Psoas muscle (tissue), 8 donors: ENCODE measurements around the gene ABCA1. TPM values are rescaled to one million over a fixed set of nuclear protein-coding genes. Genes with fewer than 3 reads are reported as not detected.
"Not testable (repeated sequence)": the region's sequence is repeated elsewhere in the genome, so short reads cannot be mapped to it uniquely, and the experiment has no call there.

Source experiments
- ATAC-seq, 4 donors: fragments of 200-7000 bp; cut with Tn5 transposase; one replicate each; pipeline ENCODE4 v1.9.1; 2020; ENCODE audit warnings: moderate library complexity in 3 of 4, mild to moderate bottlenecking in 2 of 4
- DNase-seq, 2 donors: peaks; one replicate each; pipeline ENCODE4 v3.0.0-alpha.2; 2020
- H3K27ac ChIP-seq: fragments of 200-600 bp; one replicate; pipeline ENCODE4 v1.8.0; 2022
- H3K27me3 ChIP-seq, 3 donors: fragments of 200-600 bp in 1 of 3; one replicate each; pipeline versions ENCODE4 v1.6.1 to v1.8.0; 2013 to 2022; ENCODE audit warnings: low read length in 2 of 3, mild to moderate bottlenecking in 2 of 3, moderate library complexity in 1 of 3; ENCODE audit not compliant: insufficient read depth in 3 of 3
- H3K36me3 ChIP-seq, 2 donors: fragments of 200-600 bp in 1 of 2; one replicate each; pipeline versions ENCODE4 v1.6.1 to v1.8.0; 2013 to 2022; ENCODE audit warnings: low read depth in 1 of 2, mild to moderate bottlenecking in 1 of 2, moderate library complexity in 1 of 2; ENCODE audit not compliant: insufficient read depth in 1 of 2
- H3K4me1 ChIP-seq: fragments of 200-600 bp; one replicate; pipeline ENCODE4 v1.8.0; 2022
- H3K4me3 ChIP-seq: fragments of 200-600 bp; one replicate; pipeline ENCODE4 v1.8.0; 2022; ENCODE audit warnings: mild to moderate bottlenecking
- H3K9me3 ChIP-seq: fragments of 200-600 bp; one replicate; pipeline ENCODE4 v1.8.0; 2022
- WGBS, 3 donors: extraction: QIAGEN DNeasy Blood & Tissue Kit; methylation state at CpG; one replicate each; pipeline versions ENCODE4 v1.1.6 to v1.1.7; 2013; 5-methylcytosine and 5-hydroxymethylcytosine counted together
- intact Hi-C, 2 donors: fragments of 100-400 bp; cut with DNase I; formaldehyde crosslinking; loops; one replicate each; pipeline versions ENCODE4 v1.11.0 to v1.14.2; 2022
- polyA plus RNA-seq, 3 donors: library from polyadenylated mRNA; stranded (reverse); fragments of 200-250 nt; gene quantifications; one replicate each; pipeline ENCODE4 v1.2.3, GENCODE V29; 2013
- total RNA-seq, 4 donors: library from RNA; stranded (reverse); fragmentation: NEBNext Ultra II Directional in 2 of 4; extraction: Animal tissue kit (Norgen Biotek cat#: 25700) in 2 of 4; gene quantifications; one replicate each; pipeline versions ENCODE4 v1.2.1 to v1.2.4, GENCODE V29; 2021 to 2023
- TF ChIP-seq, protein P1 (sequence below): fragments of 200-600 bp; IDR thresholded peaks from one replicate; pipeline ENCODE4 v1.8.0; 2022; ENCODE audit warnings: antibody characterized with exemption
- donor health status: healthy with polysubstance abuse.
- donor health status: DM: no; HTN: no; CAD: no; lungs with moderate emphysema.
- donor health status: Bipolar disorder and iron deficiency.
- donor health status: healthy.
- donor health status: DM: yes; HTN: yes; CAD: no.
- donor health status: DM: no; HTN: no; CAD: no.
- donor health status: DM: no; HTN: no; CAD: no.
- donor health status: DM: yes; HTN: yes; CAD: no.

ABCA1 gene
- total and polyA plus RNA-seq, 7 donors, result 1.9 to 26.1 (median 8.2) TPM

DNA sequence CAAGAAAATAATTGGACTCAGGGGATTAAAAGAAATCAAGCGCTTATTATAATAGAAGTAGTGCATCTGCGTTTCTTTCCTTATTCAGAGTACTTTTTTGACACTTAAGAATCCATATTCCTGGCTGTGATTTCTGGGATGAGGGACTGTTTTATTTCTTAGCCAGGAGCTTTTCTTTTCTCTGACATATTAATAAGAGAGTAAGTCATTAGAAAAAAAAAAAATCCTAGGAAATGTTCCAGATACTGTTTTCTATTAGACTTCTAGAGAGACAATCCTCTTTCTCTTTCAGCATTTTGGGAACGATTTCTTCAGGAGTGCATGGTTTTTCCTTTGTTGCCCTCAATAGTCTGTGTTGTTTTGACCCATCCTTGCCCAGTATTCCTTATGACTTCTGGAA is 8.3 kb upstream of the ABCA1 start:
- Histone ChIP-seq H3K4me1 (peaks cover 2% of the 10 kb centered on the region), H3K27me3 (no peaks in the 10 kb centered on the region), H3K36me3 (no peaks in the 10 kb centered on the region), H3K27ac (no peak overlapping the region), H3K9me3 (no peaks in the 10 kb centered on the region), H3K4me3 (no peak overlapping the region)
- ATAC-seq, result no peak
- WGBS, 3 donors, result 61 to 69% (median 67%) methylated on average over 3 of the region's 3 CpGs
- TF ChIP-seq, protein P1, sequence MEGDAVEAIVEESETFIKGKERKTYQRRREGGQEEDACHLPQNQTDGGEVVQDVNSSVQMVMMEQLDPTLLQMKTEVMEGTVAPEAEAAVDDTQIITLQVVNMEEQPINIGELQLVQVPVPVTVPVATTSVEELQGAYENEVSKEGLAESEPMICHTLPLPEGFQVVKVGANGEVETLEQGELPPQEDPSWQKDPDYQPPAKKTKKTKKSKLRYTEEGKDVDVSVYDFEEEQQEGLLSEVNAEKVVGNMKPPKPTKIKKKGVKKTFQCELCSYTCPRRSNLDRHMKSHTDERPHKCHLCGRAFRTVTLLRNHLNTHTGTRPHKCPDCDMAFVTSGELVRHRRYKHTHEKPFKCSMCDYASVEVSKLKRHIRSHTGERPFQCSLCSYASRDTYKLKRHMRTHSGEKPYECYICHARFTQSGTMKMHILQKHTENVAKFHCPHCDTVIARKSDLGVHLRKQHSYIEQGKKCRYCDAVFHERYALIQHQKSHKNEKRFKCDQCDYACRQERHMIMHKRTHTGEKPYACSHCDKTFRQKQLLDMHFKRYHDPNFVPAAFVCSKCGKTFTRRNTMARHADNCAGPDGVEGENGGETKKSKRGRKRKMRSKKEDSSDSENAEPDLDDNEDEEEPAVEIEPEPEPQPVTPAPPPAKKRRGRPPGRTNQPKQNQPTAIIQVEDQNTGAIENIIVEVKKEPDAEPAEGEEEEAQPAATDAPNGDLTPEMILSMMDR, result no peak
- DNase-seq, result no peak
- intact Hi-C loops, result no loop called here

DNA sequence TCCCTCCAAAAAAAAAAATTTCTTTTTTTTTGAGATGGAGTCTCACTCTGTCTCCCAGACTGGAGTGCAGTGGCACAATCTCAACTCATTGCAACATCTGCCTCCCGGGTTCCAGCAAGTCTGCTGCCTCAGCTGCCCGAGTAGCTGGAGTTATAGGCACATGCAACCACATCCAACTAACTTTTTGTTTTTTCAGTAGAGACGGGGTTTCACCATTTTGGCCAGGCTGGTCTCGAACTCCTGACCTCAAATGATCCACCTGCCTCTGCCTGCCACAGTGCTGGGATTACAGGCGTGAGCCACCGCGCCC is 7.5 kb upstream of the ABCA1 start:
- ATAC-seq (peak in 1 of 4 donors; percentile 56), DNase-seq (peak; percentile 55 to 65)
- intact Hi-C loops, result not testable (repeated sequence)

DNA sequence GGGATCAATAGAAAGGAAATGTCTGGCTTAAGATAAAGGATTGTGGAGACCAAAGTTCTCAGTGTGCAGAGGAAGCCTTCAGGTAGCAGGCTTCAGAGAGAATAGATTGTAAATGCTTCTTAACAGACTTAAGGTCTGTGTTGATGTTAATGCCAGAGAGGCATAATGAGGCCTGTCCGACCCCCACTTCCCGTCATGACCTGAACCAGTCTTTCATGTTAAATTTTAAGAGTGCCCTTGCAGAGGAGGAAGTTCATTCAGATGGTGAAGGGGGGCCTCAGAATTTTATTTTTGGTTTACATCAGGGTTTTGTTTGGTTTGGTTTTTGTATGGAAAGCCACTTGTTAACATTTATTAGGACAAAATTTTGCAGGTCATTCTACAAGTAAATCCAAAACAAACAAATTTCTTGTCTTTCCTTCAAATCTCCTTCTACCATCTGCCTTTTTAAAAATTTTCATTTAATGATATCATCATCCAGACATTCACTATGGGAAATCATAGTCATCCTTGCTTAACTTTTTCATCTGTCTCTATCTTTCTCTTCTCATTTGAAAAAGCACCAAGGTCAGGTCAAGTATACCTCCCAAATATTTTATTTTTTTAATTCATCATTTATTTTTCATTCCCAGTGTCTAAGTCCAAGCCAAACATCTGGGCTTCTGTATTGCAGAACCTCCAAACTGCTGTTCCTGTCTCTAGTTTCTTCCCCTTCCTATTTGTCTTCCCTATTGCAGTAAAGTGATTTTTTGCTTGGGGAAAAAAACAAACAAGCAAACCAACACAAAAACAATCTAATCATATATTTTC is 6.9 kb upstream of the ABCA1 start:
- intact Hi-C loops, result no loop called here
- no peak overlapping the region for H3K27ac ChIP-seq
- TF ChIP-seq, protein P1, result no peak

More for the DNA sequence above, 7.5 kb upstream of the ABCA1 start:
- not testable (repeated sequence) for H3K9me3 ChIP-seq, H3K27ac ChIP-seq, H3K4me3 ChIP-seq, H3K4me1 ChIP-seq, H3K27me3 ChIP-seq, H3K36me3 ChIP-seq
- WGBS, 3 donors, result 53 to 66% (median 62%) methylated on average over 7 of the region's 7 CpGs

DNA sequence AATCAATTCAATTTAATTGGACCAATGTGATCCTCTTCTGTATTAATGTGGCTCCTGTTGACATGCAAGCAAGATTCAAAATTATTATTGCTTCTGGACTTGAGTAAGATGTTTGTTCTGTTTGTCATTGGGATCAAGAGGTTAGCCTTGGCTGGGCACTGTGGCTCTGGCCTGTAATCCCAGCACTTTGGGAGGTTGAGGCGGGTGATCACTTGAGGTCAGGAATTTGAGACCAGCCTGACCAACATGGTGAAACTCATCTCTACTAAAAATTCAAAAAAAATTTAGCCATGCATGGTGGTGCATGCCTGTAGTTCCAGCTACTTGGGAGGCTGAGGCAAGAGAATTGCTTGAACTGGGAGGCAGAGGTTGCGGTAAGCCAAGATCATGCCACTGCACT is 5.1 kb upstream of the ABCA1 start:
- DNase-seq, H3K27ac ChIP-seq, intact Hi-C loops, H3K4me3 ChIP-seq, H3K27me3 ChIP-seq, H3K4me1 ChIP-seq, ATAC-seq, H3K36me3 ChIP-seq, H3K9me3 ChIP-seq: not testable (repeated sequence)
- WGBS, 3 donors, result 93 to 99% (median 98%) methylated on average over 2 of the region's 2 CpGs

More for the DNA sequence above, 6.9 kb upstream of the ABCA1 start:
- no peaks in the 10 kb centered on the region for H3K27me3 ChIP-seq
- 51 to 62% (median 55%) methylated on average over 2 of the region's 2 CpGs for WGBS, 3 donors
- no peaks in the 10 kb centered on the region for H3K9me3 ChIP-seq
- H3K4me3 ChIP-seq, result no peak overlapping the region
- no peaks in the 10 kb centered on the region for H3K4me1 ChIP-seq
- H3K36me3 ChIP-seq, result no peaks in the 10 kb centered on the region
- ATAC-seq (no peak), DNase-seq (no peak)

DNA sequence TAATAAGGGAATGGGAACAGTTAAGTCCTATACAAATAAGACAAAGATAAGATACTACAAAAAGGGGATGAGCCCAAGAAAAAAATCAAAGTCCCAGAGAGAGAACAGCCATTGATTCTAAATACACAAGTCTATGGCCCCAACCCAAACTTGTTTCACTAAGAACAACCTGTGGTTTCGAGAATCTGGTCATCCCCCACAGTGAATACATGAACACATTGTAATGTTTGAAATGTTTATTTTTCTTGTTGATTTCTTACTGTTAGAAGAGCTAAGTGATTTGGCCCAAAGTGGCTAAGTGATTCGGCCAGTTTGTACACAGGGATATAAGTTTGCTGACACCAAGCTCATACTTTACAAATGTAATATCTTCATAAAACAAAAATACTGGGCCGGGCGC is 3.3 kb upstream of the ABCA1 start:
- Histone ChIP-seq H3K4me1 (no peaks in the 10 kb centered on the region), H3K27me3 (no peaks in the 10 kb centered on the region), H3K27ac (no peak overlapping the region), H3K9me3 (no peaks in the 10 kb centered on the region), H3K4me3 (no peak overlapping the region), H3K36me3 (no peaks in the 10 kb centered on the region)
- intact Hi-C loops, result no loop called here
- no peak for DNase-seq
- TF ChIP-seq, protein P1, result no peak
- WGBS, 3 donors, result 85 to 94% (median 88%) methylated on average over 4 of the region's 4 CpGs
- no peak for ATAC-seq
